Erythroblast (primary cell): ENCODE results near the gene SPARC.

ENCODE experiments used
- GATA1 ChIP-seq: IDR thresholded peaks from 2 replicates; pipeline ENCODE4 v1.6.1; 2011; ENCODE audit warnings: low read depth, mild to moderate bottlenecking, control low read depth, low read length, moderate library complexity
- POLR2A ChIP-seq: IDR thresholded peaks from 2 replicates; pipeline ENCODE4 v1.6.1; 2011; ENCODE audit warnings: mild to moderate bottlenecking, low read length

GRCh38 chr5:151625285-151625684 lies 61.4 kb downstream of the SPARC start:
- no peak for TF ChIP-seq POLR2A
- TF ChIP-seq GATA1 = no peak
